Retinal pigment epithelial cell (primary cell): ENCODE results near the gene ZNF385B.

ENCODE experiments used
- DNase-seq: peaks from one replicate; pipeline ENCODE4 v3.0.0-alpha.2; 2010; ENCODE audit warnings: low read depth
- H3K4me3 ChIP-seq: 2 replicates; pipeline ENCODE4 v1.5.1; 2011; ENCODE audit warnings: mild to moderate bottlenecking, low read length, control low read depth, moderate library complexity
- TF ChIP-seq, protein P1 (sequence below): conservative IDR thresholded peaks from 2 replicates; pipeline ENCODE4 v1.5.1; 2011; ENCODE audit warnings: low read depth, low read length, control low read depth, inconsistent platforms

The ZNF385B gene

GRCh38 chr2:179771791-179772190, 89.6 kb downstream of the ZNF385B start:
- TF ChIP-seq, protein P1, sequence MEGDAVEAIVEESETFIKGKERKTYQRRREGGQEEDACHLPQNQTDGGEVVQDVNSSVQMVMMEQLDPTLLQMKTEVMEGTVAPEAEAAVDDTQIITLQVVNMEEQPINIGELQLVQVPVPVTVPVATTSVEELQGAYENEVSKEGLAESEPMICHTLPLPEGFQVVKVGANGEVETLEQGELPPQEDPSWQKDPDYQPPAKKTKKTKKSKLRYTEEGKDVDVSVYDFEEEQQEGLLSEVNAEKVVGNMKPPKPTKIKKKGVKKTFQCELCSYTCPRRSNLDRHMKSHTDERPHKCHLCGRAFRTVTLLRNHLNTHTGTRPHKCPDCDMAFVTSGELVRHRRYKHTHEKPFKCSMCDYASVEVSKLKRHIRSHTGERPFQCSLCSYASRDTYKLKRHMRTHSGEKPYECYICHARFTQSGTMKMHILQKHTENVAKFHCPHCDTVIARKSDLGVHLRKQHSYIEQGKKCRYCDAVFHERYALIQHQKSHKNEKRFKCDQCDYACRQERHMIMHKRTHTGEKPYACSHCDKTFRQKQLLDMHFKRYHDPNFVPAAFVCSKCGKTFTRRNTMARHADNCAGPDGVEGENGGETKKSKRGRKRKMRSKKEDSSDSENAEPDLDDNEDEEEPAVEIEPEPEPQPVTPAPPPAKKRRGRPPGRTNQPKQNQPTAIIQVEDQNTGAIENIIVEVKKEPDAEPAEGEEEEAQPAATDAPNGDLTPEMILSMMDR: no peak
- H3K4me3 ChIP-seq: no peak overlapping the region
- no peak for DNase-seq

GRCh38 chr2:179770029-179770428, 91.4 kb downstream of the ZNF385B start:
- no peak overlapping the region for H3K4me3 ChIP-seq
- TF ChIP-seq, protein P1: no peak
- DNase-seq: no peak

DNA sequence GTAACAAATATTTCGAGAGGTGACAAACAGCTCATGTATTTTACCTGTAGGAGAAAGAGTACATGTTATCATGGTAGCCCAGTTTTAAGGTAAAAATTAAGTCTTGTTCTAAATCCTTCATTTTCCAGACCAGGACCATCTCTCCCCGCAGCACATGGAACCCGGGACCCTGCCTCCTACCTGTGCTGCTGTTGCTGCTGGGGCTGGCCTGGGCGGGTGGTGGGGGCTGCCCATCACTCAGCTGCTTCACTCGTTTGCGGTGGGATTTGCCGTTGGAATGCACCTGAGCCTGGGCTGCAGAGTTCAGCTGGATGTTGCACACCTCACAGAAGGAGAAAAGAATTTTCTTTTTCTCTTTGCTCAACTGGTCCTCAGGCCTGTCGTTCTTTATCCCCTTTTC, 92.1 kb downstream of the ZNF385B start:
- DNase-seq: no peak
- H3K4me3 ChIP-seq: no peak overlapping the region
- TF ChIP-seq, protein P1: no peak

DNA sequence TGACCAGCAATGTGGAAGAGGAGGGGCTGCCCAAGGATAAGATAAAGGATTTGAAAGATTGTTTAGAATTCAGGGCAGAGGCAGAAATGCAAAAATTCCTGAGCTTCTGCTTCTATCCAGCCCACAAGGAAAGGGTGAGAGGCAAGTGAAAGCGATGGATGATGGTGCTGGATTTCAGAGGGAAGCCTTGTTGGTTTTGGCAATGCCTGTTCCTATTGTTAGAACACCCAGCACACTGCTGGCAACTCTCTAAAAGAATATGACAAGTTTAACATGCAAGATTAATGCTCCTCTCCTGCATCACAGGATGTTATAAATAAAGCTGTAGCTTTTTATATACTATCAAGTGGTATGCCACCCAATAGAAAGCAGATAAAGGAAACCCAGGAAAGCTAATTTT, 92.6 kb downstream of the ZNF385B start:
- no peak overlapping the region for H3K4me3 ChIP-seq
- TF ChIP-seq, protein P1: no peak
- DNase-seq: no peak

DNA sequence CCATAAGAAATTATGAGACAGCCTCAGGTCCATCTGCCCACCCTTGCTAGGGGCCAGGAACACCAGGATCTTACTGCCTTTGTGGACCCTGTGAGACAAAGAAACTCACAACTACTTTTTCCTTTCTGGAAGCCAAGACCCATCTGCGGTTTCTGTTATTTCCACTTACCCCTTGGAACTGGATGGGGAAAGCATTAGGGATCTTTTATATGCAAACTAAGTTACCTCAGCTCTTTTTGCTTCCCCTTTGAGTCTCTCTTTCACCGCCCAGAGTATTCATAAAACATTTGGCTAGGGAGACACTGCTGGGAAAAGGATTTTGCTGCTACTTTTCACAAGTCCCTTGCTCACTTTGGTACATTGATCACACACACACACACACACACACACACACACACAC, 95.7 kb downstream of the ZNF385B start:
- no peak overlapping the region for H3K4me3 ChIP-seq
- TF ChIP-seq, protein P1: no peak

GRCh38 chr2:179764710-179765109, 96.7 kb downstream of the ZNF385B start:
- H3K4me3 ChIP-seq: no peak overlapping the region
- DNase-seq: no peak
- TF ChIP-seq, protein P1: no peak

More for the DNA sequence above, 95.7 kb downstream of the ZNF385B start:
- DNase-seq: no peak

DNA sequence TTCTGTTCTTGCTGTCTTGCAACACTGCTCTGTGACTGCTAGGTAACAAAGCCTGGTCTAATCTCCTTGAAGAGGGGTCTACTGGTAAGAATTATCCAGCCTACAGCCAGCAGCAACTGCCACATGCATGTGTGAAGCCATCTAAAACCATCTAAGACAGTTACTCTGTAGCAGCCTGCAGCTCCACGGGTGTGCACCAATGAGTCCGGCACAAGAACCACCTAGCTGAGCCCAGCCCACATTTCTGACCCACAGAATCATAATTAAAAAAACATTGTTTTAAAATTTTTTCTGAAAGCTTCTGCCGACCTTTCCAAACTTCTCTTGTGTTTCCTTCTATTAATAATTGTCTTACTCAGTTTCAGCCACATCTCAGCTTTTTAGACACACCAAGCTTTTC, 102.8 kb downstream of the ZNF385B start:
- TF ChIP-seq, protein P1: no peak

More for the DNA sequence above, 102.8 kb downstream of the ZNF385B start:
- DNase-seq: no peak
- no peak overlapping the region for H3K4me3 ChIP-seq
